Stimulated activated CD8-positive, alpha-beta memory T cell treated with anti-CD3 and anti-CD28 coated beads, Interleukin-4, amount 100 ng/mL, for 1 hour (primary cell): ENCODE data around the gene GPC6.

Experiments used
- DNase-seq, 2 donors: peaks; one replicate each; pipeline ENCODE4 v3.0.0-alpha.2; 2020; ENCODE audit warnings: low read depth in 2 of 2, low spot score in 1 of 2

Gene GPC6

GRCh38 chr13:93727211-93728141, 500.9 kb downstream of the GPC6 start:
- no peak for DNase-seq

DNA sequence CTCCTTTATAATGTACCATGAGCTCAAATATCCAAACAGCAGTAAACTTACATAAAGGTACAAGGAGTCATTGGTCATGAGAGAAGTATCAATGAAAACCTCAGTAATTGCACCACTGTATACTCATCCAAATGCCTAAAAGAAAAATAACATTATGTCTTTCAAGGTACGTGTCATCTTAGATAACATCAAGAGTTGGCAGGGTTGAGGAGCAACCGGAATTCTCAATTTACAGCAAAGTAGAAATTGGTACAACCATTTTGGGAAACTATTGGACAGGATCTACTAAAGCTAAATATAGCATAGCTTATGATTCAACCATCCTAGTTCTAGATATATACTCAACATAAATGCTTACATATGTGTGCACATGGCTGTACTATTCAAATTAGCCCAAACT, 502.8 kb downstream of the GPC6 start:
- DNase-seq, result no peak

DNA sequence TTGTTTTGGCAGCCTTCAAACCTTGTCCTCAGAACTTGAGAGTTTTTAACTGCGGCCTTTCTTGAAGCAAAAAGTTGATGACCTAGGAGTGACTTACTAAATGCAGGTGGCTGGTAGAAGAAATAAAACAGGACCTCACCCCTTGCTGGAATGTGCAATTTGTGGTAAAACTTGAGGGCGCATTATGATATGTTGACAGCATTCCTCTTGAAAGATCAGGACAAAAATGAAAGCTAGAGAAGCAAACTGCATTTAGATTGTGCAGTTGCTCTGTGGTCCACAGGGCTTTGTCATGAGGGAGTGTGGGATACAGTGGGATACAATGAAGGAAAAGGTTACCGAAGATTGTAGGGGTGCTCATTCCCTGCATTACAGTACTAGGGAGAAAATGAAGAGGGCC, 504.2 kb downstream of the GPC6 start:
- no peak for DNase-seq

GRCh38 chr13:93732186-93732585, 505.6 kb downstream of the GPC6 start:
- DNase-seq, result no peak

DNA sequence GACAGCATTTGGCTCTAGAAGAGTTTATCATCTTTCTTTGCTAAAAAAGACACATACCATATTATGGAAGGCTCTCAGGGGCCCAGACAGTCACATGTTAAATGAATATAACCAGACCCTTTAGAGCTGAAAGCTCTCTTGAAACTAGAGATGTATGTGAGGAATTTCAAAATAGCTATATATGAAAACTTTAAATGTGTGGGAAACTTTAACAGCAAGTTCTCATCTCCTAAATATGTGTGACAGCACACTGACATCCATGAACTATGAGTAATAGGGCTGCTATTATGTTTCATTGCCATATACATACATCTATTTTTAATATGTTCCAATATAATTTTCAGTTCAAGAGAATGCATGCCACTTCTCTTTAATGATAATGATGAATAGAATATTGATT, 509.5 kb downstream of the GPC6 start:
- no peak for DNase-seq

DNA sequence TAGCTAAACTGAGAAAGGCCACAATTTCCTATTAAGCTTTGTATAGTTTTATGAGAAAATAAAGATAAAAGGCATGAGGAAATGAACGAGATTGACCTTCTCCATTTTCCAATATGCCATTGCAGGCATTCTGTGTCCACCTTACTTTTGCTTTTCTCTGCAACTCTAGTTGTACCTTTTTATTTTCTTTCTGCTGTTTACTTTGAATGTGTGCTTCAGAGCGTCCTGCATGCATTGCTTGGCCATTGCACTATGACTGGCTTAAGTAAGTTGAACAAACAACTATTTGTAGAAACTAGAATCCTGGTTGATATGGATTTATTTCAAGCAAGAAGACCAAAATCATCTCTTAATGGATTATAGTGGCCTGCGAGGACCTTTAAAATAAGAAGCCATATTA, 510.3 kb downstream of the GPC6 start:
- no peak for DNase-seq

GRCh38 chr13:93740334-93740733, 513.7 kb downstream of the GPC6 start:
- no peak for DNase-seq

DNA sequence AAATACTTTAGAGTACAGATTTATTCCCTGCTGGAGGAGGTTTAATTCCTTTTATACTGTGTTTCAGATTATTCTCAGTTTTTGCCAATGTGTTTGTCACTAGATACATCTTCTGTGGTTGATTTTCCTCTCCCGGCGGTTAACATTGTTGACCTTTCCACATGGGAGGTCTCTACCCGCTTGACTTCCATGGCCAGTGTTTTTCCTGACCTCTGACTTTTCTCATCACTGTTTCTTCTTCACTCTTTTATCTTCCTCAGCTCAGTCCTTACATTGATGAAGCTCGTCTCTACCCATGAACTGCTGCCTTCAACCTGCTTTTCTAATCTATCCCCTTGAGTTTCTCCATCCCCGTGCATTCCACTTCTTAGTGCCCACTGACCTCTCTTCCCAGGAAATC, 517.4 kb downstream of the GPC6 start:
- DNase-seq, result no peak

- no peak for DNase-seq
Measured at GRCh38 chr13:93744886-93745285, 518.3 kb downstream of the GPC6 start.

DNA sequence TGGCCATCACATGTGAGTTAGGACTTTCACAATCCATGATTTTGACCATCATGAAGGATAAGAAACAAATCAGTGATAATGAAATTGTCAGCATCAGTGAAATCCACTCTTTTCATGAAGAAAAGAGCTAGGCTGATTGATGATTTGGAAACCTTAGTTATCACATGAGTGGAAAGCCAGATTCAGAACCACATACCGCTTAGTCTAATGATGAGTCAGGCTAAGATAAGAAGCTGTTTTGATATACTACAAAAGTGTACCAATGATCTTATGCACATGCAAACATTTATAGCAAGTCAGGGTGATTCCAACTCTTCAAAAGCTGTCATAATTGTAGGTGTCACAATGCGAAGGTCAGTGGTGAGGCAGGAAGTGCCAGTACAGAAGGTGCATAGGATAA, 519.3 kb downstream of the GPC6 start:
- DNase-seq, result no peak

- no peak for DNase-seq
Measured at GRCh38 chr13:93746589-93746988, 520.0 kb downstream of the GPC6 start.

- no peak for DNase-seq
Measured at GRCh38 chr13:93750676-93751075, 524.1 kb downstream of the GPC6 start.

DNA sequence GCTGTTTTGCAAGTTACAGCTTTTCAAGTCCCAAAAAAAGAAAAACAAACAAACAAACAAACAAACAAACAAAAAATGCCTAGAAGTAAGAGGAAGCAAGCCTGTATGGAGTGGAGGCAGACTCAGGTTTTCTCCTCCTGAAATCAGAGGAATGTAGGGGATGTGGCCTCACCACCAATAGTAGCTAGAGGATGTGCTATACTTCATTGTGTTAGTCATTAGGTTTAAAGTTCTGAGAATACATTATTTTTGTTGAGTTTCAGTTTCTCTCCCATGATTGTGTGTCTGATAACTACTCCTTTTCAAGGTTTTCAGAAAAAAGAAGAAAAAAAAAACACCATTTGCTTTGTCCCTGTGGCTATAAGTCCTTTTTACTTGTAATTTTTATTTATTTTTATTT, 524.5 kb downstream of the GPC6 start:
- no peak for DNase-seq

DNA sequence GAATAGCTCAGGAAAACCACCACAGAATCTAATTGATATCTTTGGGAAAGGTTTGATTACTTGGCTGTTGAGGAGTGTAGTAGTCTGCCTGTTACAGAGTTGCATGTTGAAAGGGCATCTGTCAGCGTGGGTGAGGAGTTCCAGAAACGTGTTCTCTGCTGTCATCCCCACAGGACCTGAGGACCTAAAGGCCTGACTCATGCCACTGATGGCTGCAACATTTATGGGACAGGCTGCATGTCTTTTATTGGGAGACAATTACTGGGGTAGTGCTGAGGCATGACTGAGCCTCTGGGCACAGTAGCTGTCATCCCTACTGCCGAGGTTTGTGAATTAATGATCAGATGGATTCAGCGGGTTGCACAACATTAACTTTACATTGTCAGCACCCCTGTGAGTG, 525.9 kb downstream of the GPC6 start:
- no peak for DNase-seq

DNA sequence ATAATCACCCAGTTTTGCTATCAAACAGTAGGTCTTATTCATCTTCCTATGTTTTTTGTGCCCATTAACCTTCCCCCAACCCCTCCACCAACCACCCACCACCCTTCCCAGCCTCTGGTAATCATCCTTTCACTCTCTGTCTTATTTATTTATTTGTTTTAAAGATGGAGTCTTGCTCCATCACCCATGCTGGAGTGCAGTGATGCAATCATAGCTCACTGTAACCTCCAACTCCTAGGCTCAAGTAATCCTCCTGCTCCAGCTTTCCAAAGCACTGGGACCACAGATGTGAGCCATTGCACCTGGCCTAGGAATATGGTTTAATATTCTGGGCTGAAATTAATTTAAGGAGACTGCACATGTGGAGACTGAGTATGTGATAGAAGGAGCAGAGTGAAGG, 527.0 kb downstream of the GPC6 start:
- DNase-seq, result no peak

DNA sequence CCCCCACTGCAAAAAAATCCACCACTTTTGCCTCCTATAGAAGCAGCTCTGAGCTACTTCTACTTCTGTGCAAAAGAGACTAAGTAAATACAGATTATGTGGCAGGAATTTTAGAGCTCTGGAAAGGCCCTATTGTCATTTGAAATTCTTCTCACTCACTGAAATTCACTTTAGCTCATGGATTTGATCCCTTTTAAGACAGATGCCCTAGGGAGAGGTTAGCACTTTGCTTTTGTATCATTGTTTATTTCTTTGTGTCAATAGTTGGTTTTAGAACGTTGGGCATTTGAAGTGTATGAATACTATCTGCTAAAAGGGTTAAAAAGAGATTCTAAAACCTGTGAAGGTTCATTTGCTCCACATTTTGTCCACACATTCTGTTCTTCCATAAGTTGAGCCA, 528.7 kb downstream of the GPC6 start:
- DNase-seq, result no peak

- no peak for DNase-seq
Measured at GRCh38 chr13:93758575-93758974, 532.0 kb downstream of the GPC6 start.

GRCh38 chr13:93762708-93763426, 536.3 kb downstream of the GPC6 start:
- no peak for DNase-seq

- DNase-seq, result no peak
Measured at GRCh38 chr13:93765062-93765461, 538.5 kb downstream of the GPC6 start.

- DNase-seq, result no peak
Measured at GRCh38 chr13:93765811-93766210, 539.2 kb downstream of the GPC6 start.

- no peak for DNase-seq
Measured at GRCh38 chr13:93766719-93767118, 540.1 kb downstream of the GPC6 start.

GRCh38 chr13:93767180-93767916, 540.7 kb downstream of the GPC6 start:
- no peak for DNase-seq
